Jurkat, Clone E6-1 (cell line): ENCODE results near the gene LINC00237.
A peak's percentile ranks its signal among the peaks of the same experiment; 100 is the strongest.

Experiments
- DNase-seq: peaks from one replicate; pipeline ENCODE4 v3.0.0-alpha.2; 2011; ENCODE audit warnings: low read depth, low spot score
- H3K4me3 ChIP-seq: 2 replicates; pipeline ENCODE4 v1.5.1; 2011; ENCODE audit warnings: mild to moderate bottlenecking, low read length, control low read depth, moderate library complexity

Gene LINC00237

DNA sequence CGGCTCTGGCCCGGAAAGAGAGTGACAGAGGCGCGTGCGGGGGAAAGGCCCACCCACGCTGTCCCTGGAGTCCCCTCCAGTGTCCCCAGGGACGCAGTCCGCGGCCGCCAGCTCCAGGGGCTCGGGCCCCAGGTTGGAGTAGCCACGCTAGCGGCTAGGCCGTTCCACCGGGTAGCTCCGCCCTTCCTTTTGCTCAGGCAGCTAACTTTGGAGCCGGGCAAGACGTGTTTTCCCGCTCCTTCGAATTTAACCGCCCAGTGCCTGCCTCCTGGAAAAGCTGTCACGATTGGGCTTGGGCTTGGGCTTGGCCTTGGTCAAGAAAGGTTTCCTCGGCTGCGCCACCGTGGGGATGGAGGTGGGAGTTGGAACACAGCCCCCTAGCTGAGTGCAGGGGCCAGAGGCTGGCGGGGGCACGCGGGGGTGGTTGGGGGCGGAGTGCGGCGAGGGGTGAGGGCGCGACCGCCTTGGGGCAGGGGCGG lies 4.7 kb downstream of the LINC00237 start:
- DNase-seq: no peak
- H3K4me3 ChIP-seq: no peak overlapping the region

DNA sequence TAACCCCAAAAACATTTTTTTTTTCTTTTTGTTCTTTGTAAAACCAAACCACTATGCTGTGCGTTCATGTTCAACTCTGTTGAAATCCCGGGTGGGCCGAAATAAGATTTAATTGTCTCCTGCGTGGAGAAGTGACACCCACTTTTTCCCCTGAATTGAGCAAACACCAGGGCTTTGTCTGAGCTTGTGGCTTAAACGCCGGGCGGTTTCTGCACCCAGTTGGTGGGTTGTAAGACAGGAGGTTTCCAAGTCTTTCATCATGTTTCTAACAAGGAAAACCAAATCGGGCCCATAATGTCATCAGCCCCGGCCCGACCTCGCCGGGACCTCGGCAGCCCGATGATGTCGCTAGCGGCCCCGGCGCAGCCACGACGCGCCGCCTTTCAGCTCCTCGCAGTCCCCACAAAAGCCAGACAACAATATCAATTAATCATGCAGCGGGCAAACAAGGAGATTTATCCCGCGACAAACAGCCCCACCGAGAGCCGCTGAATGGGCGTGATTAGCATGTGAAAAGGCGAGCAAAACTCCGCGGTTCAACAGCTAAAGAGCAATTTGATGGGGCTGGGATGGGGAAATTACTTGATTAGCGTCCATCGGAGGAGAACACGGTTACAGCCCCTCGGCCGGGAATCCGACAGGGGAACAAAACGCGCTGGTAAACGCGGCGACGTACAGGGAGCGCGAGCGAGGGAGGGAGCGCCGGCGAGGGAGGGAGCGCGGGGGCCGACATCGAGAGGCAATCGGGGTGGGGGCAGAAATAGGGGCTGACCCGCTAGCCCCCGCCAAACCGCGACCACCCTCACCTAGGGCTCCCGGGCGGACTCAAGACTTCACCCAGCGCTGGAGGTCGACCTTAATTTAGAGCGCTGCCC lies 5.3 kb downstream of the LINC00237 start:
- H3K4me3 ChIP-seq: peak overlapping the region; percentile 54
- DNase-seq: peak; percentile 15

DNA sequence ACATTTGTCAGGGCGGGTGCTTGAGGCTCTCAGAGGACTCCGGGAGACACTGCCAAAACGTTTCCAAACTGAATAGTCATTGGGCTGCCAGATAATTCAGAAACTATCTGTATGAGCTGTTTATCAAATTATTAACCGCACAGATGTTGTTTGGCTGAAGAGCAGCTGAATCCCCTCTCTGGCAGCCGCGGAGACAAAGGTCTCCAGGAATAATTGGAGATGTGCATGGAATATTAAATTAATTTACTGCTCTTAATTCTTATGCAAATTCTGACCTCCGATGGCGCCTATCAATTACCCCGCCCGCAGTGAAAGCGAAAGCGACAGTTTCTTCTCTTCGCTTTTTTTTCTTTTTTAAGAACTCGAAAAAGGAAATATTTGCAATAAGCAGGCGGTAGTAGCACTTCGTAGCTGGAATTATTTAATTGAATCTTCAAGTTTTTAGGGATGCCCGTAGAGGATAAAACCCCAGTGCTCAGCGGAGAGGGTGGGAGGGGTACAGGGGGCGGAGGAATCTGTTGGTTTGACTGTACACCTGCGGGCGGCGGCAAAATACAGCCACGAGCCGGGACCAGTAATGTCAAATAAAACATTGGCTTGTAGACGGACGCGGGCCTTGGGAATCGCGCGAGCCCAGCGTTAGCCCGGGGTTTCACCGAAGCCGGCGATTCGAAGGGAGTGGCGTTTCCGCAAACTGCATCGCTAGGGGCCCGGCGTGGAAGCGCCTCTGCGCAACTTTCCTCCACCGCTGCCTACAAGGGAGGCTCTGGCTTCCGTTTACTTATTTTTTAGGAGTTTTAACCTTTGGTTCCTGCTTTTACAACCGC lies 6.2 kb downstream of the LINC00237 start:
- peak; percentile 29 for DNase-seq

DNA sequence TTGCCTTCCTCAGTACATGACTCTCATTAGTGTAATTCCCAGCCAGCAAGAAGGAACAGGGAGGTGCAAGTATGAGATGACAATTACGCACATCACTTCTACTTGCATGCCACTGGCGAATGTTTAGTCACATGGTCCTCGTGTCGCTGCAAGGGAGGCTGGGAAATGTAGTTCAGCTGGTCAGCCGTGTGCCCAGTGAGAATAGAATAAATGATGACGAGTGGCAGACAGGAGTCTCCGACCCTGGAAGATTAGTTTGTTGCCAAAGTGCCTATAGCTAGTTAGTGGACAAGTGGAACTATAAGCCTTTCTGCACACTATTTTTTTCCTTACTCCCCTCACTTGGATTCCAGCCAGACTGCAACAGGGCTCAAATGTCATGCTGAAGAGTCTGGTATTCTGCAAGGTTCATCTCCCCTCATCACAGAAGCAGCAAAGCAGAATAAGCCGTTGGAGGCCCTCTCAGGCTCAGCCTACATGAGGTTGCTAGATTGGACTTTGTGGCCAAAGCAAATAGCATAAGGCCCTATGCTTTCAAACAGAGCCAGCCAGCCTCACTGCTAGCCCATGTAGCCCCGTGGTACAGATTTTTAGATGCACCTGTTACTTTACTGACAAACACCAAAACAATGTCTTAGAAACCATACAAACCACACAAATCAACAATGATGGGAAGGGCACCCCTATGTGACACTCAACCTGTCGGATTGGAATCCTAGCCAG lies 9.7 kb downstream of the LINC00237 start:
- no peak overlapping the region for H3K4me3 ChIP-seq

More for the DNA sequence above, 6.2 kb downstream of the LINC00237 start:
- peak overlapping the region; percentile 54 for H3K4me3 ChIP-seq

DNA sequence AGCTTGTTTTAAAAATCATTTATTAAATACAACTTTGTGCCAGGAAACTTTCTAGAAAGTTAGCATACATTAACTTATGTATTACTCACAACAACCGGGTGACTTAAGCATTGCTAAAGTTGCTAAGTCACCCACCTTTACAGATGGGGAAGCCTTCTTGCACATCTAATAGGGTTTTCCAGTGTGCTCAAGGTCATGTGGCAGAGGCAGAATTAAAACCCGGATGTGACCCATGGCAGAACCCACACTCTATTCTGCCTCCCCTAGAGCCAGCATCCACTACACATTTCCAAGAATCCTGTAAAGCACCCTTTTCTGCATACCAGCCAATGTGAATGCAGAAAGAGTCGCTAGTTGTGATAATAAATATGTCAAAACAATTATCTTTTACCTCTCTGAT lies 13.4 kb downstream of the LINC00237 start:
- no peak for DNase-seq

More for the DNA sequence above, 9.7 kb downstream of the LINC00237 start:
- DNase-seq: peak; percentile 28

DNA sequence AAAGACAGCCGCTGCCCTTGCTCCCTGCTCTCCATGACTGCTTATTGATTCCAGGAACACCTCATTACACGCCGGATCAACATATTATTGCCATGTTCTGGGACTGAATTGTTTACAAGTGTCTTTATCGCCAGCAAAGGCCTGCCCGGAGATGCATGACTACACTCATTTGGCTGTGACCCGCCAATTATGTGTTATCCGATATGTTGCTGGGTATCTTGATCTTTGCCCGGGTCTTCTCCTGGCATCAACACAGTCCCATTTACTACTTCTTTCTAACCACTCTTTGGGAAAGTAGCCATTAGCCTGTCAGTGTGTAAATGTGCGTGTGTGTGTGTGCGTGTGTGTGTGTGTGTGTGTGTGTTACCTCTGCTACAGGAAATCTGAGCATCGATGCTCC lies 15.4 kb downstream of the LINC00237 start:
- no peak for DNase-seq
- no peak overlapping the region for H3K4me3 ChIP-seq

More for the DNA sequence above, 13.4 kb downstream of the LINC00237 start:
- no peak overlapping the region for H3K4me3 ChIP-seq

DNA sequence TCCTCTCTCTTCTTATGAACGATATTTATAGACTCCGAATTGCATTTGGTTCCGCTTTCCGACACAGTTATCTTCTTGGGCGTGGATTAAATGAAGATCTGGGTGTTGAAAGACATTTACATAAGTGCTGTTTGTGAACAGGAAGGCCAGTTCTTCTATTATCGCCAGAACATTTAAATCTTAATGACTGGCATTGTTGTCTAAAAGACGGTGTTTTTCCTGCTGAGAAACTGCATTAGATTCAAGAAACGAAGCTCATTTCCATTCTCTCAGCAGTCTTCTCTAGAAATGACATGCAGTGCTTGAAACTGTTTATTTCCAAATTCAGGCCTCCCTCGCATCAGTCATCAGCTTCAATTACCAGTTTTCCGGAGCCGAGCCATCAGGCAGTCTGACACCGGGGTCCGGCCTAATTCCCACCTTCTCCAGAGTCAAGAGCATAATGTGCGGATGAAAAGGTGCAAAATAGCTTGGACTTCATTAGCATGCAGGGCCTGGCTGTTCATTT lies 16.0 kb downstream of the LINC00237 start:
- H3K4me3 ChIP-seq: no peak overlapping the region
- DNase-seq: no peak

DNA sequence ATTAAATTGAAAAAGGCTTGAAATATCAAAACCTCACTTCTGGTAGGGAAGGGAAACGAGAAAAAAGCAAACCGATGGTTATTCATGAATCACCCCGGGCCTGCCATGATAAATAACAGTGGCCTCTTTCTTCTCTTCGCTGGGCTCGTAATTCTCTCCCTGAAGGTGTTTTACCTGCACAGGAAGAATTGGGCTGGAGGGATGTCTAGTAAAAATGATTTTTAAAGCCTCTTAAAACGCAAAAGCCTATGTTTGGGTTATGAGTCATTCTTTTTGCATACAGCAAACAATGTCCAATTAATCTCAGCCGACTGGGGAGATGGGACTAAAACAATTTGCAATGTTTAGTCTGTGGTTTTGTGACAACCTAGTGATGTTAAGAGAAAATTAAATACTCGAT lies 16.8 kb downstream of the LINC00237 start:
- H3K4me3 ChIP-seq: no peak overlapping the region

DNA sequence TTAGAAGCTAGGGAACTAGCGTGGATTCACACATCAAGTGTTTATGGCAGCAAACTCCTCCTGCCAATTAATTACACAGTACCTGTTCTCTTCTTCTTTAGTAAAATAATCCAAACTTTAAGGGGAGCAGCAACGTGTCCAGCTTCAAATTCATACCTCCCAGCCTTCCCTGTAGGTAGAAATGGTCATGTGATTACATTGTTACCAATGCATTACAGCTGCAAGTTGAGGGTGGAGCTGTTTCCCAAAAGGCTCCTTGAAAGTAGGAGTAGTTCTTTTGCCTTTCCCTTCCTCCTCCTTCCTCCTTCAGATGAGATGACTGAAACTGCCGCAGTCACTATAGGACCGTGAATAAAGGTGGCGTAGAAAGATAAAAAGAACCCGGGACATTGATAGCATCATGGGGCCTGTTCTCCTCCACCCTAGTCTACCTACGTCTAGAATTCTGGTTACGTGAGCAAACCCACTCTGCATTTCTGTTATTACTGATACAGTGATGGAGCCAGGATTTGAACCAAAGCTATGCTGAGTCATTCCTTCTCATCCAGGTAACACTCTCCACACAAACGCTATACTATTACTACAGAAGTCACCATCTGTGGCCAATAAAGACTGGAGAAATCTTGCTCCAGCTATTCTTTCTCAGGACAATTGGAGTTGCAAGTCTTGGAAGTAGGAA lies 18.2 kb downstream of the LINC00237 start:
- DNase-seq: no peak
- no peak overlapping the region for H3K4me3 ChIP-seq

More for the DNA sequence above, 16.8 kb downstream of the LINC00237 start:
- DNase-seq: no peak

DNA sequence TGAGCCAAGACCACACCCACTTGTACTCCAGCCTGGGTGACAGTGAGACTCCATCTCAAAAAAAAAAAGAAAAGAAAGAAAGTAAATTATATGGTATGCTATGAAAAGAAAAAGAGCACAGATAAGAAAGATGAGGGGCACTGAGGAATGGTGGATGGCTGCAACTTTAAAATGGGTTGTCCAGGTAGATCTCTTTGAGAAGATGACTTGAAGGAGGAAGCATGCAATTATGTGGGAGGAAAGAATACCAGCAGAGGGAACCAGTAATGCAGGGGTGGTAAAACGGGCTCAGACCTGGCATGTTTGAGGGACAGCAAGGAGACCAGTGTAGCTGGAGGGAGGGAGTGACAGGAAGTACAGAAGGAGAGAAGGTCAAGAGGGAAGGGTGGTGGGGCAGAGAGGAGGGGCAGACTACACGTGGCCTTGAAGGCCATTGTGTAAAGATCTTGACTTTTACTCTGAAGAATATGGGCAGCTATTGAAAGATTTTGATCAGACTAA lies 22.3 kb downstream of the LINC00237 start:
- H3K4me3 ChIP-seq: no peak overlapping the region
- no peak for DNase-seq

DNA sequence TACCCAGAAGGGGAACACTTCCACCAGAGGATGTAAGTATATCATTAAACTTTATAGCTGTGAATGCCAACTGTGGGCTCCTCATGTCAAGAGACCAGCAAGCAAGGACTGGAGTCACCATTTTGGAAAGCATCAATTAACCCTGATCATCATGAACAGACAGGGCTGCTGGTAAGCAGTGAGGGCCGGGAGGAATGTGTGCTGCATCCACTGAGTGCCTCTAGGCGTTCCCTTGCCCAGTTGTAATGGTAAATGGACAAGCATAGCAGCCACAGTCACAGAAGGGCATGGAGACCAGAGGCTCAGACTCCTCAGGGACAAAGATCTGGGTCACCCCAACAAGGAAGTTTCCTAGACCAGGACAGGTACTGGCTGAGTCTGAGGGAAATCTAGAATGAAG lies 23.6 kb downstream of the LINC00237 start:
- H3K4me3 ChIP-seq: no peak overlapping the region
- no peak for DNase-seq

DNA sequence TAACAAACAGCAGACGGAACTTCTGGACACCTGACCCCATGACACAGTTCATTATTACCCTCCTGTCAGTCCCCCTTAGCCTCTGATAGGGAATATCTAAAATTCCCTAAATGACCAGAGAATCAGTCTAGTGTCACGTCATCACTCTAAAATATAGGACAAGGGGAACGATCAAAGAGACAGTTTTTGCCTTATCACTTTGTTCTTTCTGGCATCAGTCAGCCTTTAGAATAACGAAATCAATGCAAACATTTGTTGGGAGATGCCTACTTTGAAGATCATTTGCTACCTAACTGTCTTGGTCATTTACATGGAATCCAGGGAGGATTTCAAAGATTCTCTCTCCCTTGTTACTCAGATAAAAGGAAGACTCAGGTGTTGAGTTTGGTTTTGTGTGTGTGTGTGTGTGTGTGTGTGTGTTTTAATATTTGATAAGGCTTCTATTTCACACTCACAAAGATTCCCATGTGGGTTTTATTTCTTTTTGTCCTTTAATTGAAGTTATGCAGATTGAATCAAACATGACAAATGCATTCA lies 28.3 kb downstream of the LINC00237 start:
- DNase-seq: no peak
- H3K4me3 ChIP-seq: no peak overlapping the region

DNA sequence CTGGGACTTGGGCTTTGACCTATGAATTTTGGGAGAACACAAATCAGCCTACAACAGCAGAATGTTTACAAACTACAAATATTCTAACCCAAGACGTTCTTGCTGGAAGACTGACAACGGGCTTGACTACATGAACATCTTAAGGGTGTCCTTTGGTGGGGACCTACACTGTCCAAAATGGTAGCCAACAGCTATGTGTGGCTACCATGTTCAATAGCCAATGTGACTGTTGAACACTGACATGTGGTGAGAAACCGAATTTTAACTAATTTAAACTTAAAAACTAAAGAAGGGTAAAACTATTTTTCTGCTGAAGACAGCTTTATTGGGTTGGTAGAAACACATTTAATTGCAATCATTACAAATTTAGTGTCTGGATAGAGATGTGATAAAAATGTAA lies 30.1 kb downstream of the LINC00237 start:
- DNase-seq: no peak
- no peak overlapping the region for H3K4me3 ChIP-seq

DNA sequence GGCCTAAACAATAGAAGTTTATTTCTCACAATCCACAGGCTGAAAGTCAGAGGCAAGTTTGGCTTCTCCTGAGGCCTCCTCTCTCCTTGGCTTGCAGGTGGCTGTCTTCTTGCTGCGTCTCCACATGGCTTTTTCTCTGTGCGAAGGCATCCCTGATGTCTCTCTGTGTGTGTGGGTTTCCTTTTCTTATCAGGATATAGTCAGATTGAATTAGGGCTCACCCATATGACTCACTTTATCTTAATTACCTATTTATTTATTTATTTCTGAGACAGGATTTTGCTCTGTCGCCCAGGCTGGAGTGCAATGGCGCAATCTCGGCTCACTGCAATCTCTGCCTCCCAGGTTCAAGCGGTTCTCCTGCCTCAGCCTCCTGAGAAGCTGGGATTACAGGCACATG lies 30.7 kb downstream of the LINC00237 start:
- no peak overlapping the region for H3K4me3 ChIP-seq
- no peak for DNase-seq

DNA sequence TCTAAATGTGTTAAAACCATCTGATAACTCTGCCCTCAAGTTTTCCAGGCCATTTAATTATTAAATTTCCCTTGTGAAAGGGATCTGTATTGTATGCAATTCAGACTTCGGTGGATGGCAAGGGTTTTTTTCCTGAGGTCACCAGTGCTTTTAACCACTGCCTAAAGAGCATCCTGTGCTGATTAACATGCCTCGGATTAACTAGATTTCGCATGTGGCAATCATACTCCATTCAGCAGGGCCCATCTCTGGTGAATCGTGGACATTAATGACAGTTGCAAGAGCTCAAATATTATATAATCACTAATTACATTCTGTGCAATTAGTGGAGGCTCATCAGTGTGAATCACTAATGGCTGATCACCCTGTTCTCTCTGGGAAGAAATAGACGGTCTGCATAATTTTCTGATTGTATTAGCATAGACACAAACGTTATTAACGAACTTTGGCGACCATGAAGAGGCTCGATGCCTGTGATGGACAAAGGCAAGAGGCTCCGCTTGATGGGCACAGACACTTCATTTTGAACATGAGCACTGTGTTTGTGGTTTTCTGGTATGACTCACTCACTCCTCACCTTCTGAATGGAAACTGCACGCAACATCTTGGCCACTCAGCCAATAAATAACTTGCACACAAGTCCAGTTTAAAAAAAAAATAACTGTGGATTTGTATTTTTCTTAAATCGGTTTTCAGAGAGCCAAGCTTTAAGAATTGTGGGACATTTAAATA lies 31.4 kb downstream of the LINC00237 start:
- H3K4me3 ChIP-seq: no peak overlapping the region
- no peak for DNase-seq

DNA sequence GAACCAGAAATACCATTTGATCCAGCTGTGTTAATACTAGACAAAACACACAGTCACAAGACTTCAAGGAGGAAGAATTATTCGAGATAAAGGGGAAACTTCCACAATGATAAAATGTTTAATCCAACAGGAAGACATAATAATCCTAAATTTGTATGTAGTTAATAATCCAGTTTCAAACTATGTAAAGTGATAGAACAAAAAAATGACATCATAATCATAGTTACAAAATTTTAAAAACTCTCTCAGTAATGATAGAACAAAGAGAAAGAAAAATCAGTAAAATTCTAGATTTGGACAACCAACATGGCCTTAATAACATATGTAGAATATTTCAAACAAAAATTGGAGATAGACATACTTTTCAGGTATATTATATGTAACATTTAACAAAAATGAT lies 38.9 kb downstream of the LINC00237 start:
- DNase-seq: no peak
- no peak overlapping the region for H3K4me3 ChIP-seq

DNA sequence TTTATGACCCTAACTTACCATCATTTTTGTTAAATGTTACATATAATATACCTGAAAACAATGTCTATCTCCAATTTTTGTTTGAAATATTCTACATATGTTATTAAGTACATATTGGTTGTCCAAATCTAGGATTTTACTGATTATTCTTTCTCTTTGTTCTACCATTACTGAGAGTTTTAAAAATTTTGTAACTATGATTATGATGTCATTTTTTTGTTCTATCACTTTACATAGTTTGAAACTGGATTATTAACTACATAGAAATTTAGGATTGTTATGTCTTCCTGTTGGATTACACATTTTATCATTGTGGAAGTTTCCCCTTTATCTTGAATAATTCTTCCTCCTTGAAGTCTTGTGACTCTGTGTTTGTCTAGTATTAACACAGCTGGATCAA lies 41.2 kb downstream of the LINC00237 start:
- no peak overlapping the region for H3K4me3 ChIP-seq
- DNase-seq: no peak

DNA sequence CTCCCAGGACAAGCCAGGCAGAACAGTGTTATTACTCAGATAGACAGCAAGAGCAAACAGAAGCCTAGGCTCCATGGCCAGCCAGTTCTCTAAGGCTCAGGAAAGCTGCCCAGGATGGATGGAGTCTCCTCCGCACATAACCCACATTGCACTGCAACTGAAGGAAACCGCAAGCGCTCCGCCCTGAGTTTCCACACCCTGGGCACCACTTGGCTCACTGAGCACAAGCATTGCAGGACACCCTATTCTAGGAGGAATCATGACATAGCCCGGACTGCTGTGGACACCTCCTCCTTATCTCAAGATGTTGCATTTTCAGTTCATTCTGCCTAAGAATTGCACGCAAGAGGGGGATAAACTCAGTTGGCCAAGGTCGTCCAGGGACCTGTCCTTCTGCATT lies 42.9 kb downstream of the LINC00237 start:
- no peak for DNase-seq
- no peak overlapping the region for H3K4me3 ChIP-seq
